ENCODE data around the gene FXR1. TPM values are rescaled to one million over a fixed set of nuclear protein-coding genes. Genes with fewer than 3 reads are reported as not detected.

FXR1 gene
- total and polyA plus RNA-seq, 2 of the 13 experiments (the other 11 are each of a cell fraction or from before 2014, with no cell fraction given): 104 to 132 TPM

DNA sequence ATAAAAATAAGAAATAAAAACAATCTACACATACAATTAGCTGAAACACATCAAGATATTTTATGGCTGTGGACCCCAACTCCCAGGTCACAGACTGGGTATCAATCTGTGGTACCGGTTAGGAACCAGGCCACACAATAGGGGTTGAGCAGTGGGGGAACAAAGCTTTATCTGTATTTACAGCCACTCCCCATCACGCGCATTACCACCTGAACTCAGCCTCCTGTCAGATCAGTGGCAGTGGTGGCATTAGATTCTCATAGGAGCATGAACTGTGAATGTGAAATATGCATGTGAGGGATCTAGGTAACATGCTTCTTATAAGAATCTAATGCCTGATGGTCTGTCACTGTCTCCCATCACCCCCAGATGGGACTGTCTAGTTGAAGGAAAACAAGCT, 94.8 kb downstream of the FXR1 start (continued):
- TF ChIP-seq, protein P1, sequence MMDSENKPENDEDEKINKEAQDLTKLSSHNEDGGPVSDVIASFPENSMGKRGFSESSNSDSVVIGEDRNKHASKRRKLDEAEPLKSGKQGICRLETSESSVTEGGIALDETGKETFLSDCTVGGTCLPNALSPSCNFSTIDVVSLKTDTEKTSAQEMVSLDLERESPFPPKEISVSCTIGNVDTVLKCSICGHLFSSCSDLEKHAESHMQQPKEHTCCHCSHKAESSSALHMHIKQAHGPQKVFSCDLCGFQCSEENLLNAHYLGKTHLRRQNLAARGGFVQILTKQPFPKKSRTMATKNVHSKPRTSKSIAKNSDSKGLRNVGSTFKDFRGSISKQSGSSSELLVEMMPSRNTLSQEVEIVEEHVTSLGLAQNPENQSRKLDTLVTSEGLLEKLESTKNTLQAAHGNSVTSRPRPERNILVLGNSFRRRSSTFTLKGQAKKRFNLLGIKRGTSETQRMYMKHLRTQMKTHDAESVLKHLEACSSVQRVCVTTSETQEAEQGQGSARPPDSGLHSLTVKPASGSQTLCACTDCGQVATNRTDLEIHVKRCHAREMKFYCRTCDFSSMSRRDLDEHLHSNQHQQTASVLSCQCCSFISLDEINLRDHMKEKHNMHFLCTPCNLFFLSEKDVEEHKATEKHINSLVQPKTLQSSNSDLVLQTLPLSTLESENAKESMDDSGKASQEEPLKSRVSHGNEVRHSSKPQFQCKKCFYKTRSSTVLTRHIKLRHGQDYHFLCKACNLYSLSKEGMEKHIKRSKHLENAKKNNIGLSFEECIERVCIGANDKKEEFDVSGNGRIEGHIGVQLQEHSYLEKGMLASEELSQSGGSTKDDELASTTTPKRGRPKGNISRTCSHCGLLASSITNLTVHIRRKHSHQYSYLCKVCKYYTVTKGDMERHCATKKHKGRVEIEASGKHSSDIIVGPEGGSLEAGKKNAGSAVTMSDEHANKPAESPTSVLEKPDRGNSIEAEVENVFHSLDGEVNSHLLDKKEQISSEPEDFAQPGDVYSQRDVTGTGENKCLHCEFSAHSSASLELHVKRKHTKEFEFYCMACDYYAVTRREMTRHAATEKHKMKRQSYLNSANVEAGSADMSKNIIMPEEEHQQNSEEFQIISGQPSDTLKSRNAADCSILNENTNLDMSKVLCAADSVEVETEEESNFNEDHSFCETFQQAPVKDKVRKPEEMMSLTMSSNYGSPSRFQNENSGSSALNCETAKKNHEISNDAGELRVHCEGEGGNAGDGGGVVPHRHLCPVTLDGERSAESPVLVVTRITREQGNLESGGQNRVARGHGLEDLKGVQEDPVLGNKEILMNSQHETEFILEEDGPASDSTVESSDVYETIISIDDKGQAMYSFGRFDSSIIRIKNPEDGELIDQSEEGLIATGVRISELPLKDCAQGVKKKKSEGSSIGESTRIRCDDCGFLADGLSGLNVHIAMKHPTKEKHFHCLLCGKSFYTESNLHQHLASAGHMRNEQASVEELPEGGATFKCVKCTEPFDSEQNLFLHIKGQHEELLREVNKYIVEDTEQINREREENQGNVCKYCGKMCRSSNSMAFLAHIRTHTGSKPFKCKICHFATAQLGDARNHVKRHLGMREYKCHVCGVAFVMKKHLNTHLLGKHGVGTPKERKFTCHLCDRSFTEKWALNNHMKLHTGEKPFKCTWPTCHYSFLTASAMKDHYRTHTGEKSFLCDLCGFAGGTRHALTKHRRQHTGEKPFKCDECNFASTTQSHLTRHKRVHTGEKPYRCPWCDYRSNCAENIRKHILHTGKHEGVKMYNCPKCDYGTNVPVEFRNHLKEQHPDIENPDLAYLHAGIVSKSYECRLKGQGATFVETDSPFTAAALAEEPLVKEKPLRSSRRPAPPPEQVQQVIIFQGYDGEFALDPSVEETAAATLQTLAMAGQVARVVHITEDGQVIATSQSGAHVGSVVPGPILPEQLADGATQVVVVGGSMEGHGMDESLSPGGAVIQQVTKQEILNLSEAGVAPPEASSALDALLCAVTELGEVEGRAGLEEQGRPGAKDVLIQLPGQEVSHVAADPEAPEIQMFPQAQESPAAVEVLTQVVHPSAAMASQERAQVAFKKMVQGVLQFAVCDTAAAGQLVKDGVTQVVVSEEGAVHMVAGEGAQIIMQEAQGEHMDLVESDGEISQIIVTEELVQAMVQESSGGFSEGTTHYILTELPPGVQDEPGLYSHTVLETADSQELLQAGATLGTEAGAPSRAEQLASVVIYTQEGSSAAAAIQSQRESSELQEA (CRISPR knock-in tag; IDR thresholded peaks at IDR 0.05; ENCODE audit: not compliant biosample characterization): no peak
- TF ChIP-seq JARID2 (CRISPR knock-in tag; IDR thresholded peaks at IDR 0.05; ENCODE audit: insufficient replicate concordance) (no peak), U2AF2 (IDR thresholded peaks at IDR 0.05; ENCODE audit: low read depth, low read length) (no peak), ELF1 (CRISPR knock-in tag; IDR thresholded peaks at IDR 0.05) (no peak), ZNF747 (CRISPR knock-in tag; IDR thresholded peaks at IDR 0.05; ENCODE audit: borderline replicate concordance) (no peak), YEATS2 (CRISPR knock-in tag; IDR thresholded peaks at IDR 0.05; ENCODE audit: borderline replicate concordance) (no peak), CBX2 (IDR thresholded peaks at IDR 0.05; ENCODE audit: low read depth, low read length) (no peak), CBX2 (CRISPR knock-in tag; IDR thresholded peaks at IDR 0.05; ENCODE audit: low read depth) (no peak), GPN1 (CRISPR knock-in tag; IDR thresholded peaks at IDR 0.05; ENCODE audit: borderline replicate concordance) (no peak)
